ENCODE measurements around the gene CD99.

Gene CD99

DNA sequence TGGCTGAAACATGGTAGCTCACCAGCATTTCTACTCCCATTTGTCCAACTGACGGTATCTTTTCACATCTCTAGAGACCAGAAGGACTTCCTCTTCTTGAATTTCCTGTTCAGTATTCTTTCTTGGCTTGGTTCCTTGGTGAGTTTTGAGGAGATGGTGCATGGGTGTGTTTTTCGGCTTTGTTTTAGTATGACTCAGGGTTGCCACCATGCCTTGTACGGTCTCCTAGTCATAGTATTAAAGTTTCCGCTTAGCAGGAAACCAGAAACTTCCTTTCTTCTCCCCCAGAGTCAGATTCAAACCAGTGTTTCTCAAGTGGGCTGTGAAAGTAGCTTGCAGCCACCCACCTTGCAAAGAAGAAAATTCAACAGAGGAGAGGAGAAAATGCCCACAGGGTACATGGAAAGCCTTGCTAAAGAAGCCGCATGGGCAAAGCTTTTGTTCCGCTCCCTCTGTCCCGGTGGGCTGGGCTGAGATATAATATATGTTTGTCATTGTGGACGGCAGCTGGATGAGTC lies 5.7 kb downstream of the CD99 start:
- no peak overlapping the region for H3K4me3 ChIP-seq
- H3K27ac ChIP-seq, result peak overlapping the region in 20 of 21 experiments; percentile 15 to 96 (median 82)

DNA sequence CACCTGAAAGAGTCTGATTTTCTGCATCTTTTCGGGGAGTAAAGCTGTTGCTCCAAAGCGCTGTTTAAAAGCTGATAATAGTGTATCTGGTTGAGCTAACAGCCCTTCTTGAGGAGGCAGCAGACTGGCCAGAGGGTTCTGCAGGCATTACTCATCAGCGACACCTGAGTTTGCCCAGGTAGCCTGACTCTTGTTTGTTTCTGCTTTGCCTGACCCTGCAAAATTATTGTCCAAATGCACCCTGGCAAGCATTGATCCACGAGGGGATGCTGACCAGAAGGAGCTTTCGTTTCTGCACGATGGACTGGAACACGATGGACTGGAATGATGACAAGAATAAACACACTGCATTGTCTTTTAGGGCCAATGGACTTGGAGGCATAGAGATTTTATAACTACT lies 6.2 kb downstream of the CD99 start:
- no peak overlapping the region for H3K4me3 ChIP-seq
- H3K27ac ChIP-seq, result peak overlapping the region in 20 of 21 experiments; percentile 28 to 96 (median 72)

GRCh38 chrX:2697741-2698299 lies 6.7 kb downstream of the CD99 start:
- peak overlapping the region in 18 of 21 experiments; percentile 28 to 96 (median 74) for H3K27ac ChIP-seq
- H3K4me3 ChIP-seq, result no peak overlapping the region

GRCh38 chrX:2698604-2699003 lies 7.5 kb downstream of the CD99 start:
- peak overlapping the region in 6 of 21 experiments; percentile 34 to 96 (median 78) for H3K27ac ChIP-seq
- H3K4me3 ChIP-seq, result no peak overlapping the region

DNA sequence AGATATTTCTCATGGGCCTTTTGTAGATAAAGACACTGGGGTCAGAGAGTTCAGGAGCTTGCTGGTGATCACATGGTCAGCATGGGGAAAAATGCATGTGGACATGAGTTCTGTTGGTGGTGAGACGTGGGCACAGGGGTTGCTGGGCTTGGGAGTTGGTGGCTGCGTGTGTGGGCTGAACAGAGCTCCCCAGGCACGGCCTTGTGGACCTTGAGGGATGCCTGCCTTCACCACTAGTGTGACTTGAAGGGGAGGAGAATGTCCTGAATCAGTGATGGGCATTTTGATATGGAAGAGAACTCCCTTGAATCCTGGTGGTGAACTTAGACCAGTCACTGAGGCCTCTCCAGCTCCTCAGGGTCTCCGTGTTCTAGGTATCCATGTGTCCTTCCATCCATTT lies 8.9 kb downstream of the CD99 start:
- Histone ChIP-seq H3K27ac (no peak overlapping the region), H3K4me3 (no peak overlapping the region)

- Histone ChIP-seq H3K4me3 (no peak overlapping the region), H3K27ac (peak overlapping the region in 1 of 21 experiments; percentile 28)
Observed at GRCh38 chrX:2700405-2701320, 9.6 kb downstream of the CD99 start.

GRCh38 chrX:2701600-2701999 lies 10.5 kb downstream of the CD99 start:
- Histone ChIP-seq H3K27ac (peak overlapping the region in 2 of 21 experiments; percentile 8 to 28), H3K4me3 (no peak overlapping the region)

- Histone ChIP-seq H3K27ac (peak overlapping the region in 18 of 21 experiments; percentile 5 to 87 (median 68)), H3K4me3 (no peak overlapping the region)
Observed at GRCh38 chrX:2703991-2704369, 12.9 kb downstream of the CD99 start.

GRCh38 chrX:2705046-2705832 lies 14.1 kb downstream of the CD99 start:
- H3K27ac ChIP-seq, result peak overlapping the region in 15 of 21 experiments; percentile 39 to 87 (median 69)
- H3K4me3 ChIP-seq, result no peak overlapping the region

DNA sequence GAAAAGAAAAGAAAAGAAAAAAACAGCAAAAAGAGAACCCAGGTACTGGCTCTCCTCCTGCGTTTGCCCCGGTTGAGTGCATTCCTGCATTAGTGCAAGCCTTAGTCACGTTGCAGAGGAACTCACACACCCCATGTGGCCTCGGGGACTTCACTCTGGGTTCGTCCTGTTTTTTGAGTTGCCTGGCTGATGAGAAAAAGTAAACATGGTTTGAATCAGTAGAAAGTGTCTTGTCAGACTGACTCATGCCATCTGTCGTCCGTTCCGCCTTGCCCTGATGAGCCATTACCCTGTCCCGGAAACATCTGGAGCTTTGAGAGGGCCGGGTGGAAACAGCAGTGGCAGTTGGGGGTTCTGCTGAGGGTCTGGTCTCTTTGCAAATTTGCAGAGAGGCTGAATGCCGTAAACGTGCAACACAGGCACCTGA lies 16.3 kb downstream of the CD99 start:
- H3K27ac ChIP-seq, result peak overlapping the region; percentile 30 to 92 (median 73)

GRCh38 chrX:2708021-2708420 lies 16.9 kb downstream of the CD99 start:
- Histone ChIP-seq H3K4me3 (no peak overlapping the region), H3K27ac (peak overlapping the region; percentile 14 to 92 (median 73))

More for the DNA sequence above, 16.3 kb downstream of the CD99 start:
- no peak overlapping the region for H3K4me3 ChIP-seq

- H3K27ac ChIP-seq, result peak overlapping the region in 16 of 21 experiments; percentile 12 to 92 (median 78)
Observed at GRCh38 chrX:2708592-2709188, 17.6 kb downstream of the CD99 start.

DNA sequence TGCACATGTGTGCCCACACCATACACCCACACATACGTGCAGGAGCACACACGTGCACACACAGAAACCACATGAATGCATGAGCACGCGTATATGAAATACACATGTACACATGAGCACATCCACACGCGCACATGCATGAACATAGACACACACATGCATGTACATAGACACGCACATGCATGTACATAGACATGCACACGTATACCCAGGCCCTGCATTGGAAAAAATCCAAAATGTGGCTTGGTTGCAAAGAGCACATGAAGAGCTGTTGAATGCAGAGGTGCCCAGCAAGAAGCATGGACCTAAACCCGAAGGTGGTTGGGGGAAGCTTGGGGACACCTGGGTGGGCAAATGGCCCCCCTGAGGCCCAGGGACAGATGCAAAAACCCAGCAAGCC lies 18.5 kb downstream of the CD99 start:
- Histone ChIP-seq H3K27ac (peak overlapping the region in 20 of 21 experiments; percentile 63 to 92 (median 78)), H3K4me3 (no peak overlapping the region)

More at GRCh38 chrX:2708592-2709188, 17.6 kb downstream of the CD99 start:
- no peak overlapping the region for H3K4me3 ChIP-seq

DNA sequence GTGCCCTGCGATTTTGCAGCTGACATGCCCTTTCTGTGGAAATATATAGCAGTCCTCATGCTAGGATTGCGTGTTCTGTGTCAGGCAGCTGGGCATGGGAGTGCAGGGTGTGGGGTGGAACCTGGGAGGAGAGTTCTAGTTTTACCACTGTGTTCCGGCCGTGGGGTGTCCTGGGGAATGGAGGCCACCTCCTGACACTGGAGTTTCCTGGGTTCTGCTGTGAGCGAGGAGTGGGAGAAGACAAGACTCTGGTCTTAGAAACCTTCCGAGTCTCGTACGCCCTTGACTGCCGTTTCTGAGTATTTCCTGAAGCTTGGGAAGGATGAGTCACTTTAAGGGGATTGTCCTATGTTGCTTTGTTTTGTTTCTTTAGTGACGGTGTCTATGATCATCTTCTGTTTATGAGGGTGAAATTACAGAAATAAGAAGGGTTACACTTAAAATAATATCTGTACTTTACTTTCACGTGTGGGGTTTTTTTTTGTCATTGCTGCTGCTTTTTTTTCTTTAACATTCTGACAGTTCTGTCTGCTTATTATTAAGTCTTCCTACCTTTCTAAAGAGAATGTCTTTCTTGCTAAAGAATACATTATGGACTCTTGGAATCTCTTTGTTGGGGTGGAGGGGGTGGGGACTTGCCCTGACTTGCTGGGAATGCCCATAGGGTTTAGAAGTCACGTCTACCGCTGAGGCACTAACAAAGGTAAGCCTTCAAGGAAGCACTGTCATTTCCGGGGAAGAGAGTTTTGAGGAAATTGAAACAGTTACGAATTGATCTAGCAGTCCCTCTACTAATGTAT lies 19.1 kb downstream of the CD99 start:
- H3K27ac ChIP-seq, result peak overlapping the region; percentile 42 to 92 (median 78)
- no peak overlapping the region for H3K4me3 ChIP-seq

GRCh38 chrX:2711441-2711840 lies 20.3 kb downstream of the CD99 start:
- Histone ChIP-seq H3K27ac (peak overlapping the region in 3 of 21 experiments; percentile 19 to 88 (median 54)), H3K4me3 (no peak overlapping the region)

DNA sequence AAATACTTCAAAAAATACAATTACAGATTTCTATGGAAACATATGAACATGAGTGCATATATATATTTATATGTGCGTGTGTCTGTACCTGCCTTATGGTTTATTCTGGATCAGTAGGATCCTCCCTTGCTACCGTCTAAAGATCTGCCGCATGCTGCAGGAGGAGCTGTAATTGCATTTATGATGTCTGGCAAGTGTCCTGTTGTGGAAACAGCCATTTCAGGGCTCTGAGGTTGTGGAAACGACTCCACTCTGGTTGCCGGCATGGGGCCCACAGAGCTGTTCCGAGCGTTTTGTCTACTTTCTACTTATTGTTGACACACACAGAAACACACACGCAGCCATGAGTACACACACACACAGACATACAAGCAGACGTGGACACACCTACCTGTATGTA lies 21.3 kb downstream of the CD99 start:
- H3K4me3 ChIP-seq, result no peak overlapping the region
- no peak overlapping the region for H3K27ac ChIP-seq

DNA sequence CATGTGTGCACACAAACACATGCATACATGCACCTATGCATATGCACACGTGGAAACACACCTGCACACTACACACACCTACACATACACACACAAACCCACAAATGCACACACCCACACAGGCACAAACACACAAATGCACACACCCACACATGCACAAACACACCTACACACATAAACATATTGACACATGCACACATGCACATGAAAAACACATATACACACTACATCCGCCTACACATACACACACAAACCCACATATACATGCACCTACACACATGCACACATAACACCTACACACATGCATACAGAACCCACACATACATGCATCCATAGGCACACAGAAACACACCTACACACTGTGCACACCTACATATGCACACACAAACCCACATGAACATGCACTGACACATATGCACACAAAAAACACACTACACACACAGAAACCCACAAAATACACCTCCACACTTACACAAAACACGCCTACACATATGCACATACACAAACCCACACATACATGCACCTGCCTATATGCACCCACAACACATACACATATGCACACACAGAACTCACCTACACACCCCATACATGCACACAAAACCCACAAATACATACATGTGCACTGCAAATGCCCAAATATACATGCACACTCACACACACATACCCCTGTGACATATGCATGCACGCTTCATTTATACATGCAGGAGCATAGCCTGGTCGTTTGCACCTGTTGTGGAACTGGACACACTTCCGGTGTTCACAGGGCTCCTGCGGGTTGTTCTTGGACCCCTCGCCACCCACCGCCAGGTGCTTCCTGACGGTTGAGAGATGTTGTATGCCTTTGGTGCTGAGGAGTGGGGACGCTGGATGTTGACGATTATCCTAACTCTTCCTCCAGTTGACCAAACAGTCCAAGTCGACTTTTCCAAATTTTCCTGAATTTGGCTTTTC lies 22.1 kb downstream of the CD99 start:
- no peak overlapping the region for H3K27ac ChIP-seq
- peak overlapping the region in 1 of 7 experiments; percentile 1 for H3K4me3 ChIP-seq
